DMS 273 (cell line): ENCODE results near the gene COL18A1.

Experiments
- DNase-seq: peaks from one replicate; lab custom pipeline; 2025; ENCODE audit not compliant: unreplicated experiment; lab: John Stamatoyannopoulos, UW

Gene COL18A1

GRCh38 chr21:45381865-45382696, 22.9 kb upstream of the COL18A1 start:
- no peak for DNase-seq

- DNase-seq = no peak
Observed at GRCh38 chr21:45382697-45382997, 22.3 kb upstream of the COL18A1 start.

- DNase-seq = no peak
Observed at GRCh38 chr21:45383111-45383614, 21.8 kb upstream of the COL18A1 start.

- DNase-seq = no peak
Observed at GRCh38 chr21:45383615-45384201, 21.3 kb upstream of the COL18A1 start.

GRCh38 chr21:45384656-45385548, 20.1 kb upstream of the COL18A1 start:
- DNase-seq = no peak

GRCh38 chr21:45385549-45386050, 19.4 kb upstream of the COL18A1 start:
- no peak for DNase-seq

GRCh38 chr21:45386336-45386727, 18.6 kb upstream of the COL18A1 start:
- DNase-seq = no peak

GRCh38 chr21:45386728-45387371, 18.1 kb upstream of the COL18A1 start:
- DNase-seq = peak; percentile 71

GRCh38 chr21:45387506-45387905, 17.5 kb upstream of the COL18A1 start:
- DNase-seq = no peak

- DNase-seq = no peak
Observed at GRCh38 chr21:45388011-45388521, 16.9 kb upstream of the COL18A1 start.

- no peak for DNase-seq
Observed at GRCh38 chr21:45388611-45389296, 16.2 kb upstream of the COL18A1 start.

GRCh38 chr21:45390121-45390751, 14.7 kb upstream of the COL18A1 start:
- no peak for DNase-seq

GRCh38 chr21:45390831-45391742, 13.9 kb upstream of the COL18A1 start:
- no peak for DNase-seq

- DNase-seq = no peak
Observed at GRCh38 chr21:45391743-45392572, 13.0 kb upstream of the COL18A1 start.

- DNase-seq = no peak
Observed at GRCh38 chr21:45392573-45392971, 12.4 kb upstream of the COL18A1 start.

- DNase-seq = no peak
Observed at GRCh38 chr21:45393021-45393420, 11.9 kb upstream of the COL18A1 start.

GRCh38 chr21:45393833-45394638, 10.9 kb upstream of the COL18A1 start:
- DNase-seq = no peak
